Measurements from ENCODE around the gene TIAM2.

DNA sequence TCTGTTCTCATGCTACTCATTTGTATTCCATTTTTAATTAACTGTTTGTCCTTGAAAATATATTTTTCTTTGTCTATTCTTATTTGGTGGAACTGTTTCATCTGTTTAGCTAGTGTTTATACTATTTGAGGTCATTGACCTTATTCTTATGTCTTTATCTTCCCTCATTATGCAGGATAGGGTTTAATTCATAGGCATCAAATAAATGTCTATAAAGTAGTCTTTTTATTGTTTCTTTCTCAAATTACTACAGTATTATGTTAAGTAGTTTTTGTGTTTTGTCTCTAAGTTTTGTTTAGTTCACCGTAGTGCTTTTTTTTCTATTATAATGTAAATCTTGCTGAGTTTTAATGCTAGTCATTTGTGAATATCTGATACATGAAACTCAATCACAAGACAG is 19.0 kb downstream of the TIAM2 start:
- TF ChIP-seq POLR2A (IDR thresholded peaks at IDR 0.05): no peak
- TF ChIP-seq, protein P1, sequence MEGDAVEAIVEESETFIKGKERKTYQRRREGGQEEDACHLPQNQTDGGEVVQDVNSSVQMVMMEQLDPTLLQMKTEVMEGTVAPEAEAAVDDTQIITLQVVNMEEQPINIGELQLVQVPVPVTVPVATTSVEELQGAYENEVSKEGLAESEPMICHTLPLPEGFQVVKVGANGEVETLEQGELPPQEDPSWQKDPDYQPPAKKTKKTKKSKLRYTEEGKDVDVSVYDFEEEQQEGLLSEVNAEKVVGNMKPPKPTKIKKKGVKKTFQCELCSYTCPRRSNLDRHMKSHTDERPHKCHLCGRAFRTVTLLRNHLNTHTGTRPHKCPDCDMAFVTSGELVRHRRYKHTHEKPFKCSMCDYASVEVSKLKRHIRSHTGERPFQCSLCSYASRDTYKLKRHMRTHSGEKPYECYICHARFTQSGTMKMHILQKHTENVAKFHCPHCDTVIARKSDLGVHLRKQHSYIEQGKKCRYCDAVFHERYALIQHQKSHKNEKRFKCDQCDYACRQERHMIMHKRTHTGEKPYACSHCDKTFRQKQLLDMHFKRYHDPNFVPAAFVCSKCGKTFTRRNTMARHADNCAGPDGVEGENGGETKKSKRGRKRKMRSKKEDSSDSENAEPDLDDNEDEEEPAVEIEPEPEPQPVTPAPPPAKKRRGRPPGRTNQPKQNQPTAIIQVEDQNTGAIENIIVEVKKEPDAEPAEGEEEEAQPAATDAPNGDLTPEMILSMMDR (IDR thresholded peaks at IDR 0.05): no peak

All from transverse colon (tissue), 3 donors.